HepG2 (cell line): ENCODE results near the gene SSH3. TPM values are rescaled to one million over a fixed set of nuclear protein-coding genes. Genes with fewer than 3 reads are reported as not detected.

Experiments used
- MIER3 ChIP-seq: IDR thresholded peaks from 2 replicates; pipeline ENCODE4 v1.6.1; 2016; ENCODE audit warnings: missing compliant biosample characterization, borderline replicate concordance
- NFKBIZ ChIP-seq: IDR thresholded peaks from 2 replicates; pipeline ENCODE4 v1.6.1; 2018; ENCODE audit warnings: missing genetic modification reagents, missing compliant biosample characterization
- POLR2G ChIP-seq: fragments of 200-400 bp; formaldehyde crosslinking; IDR thresholded peaks from 2 replicates; pipeline ENCODE4 v1.6.1; 2018; ENCODE audit warnings: mild to moderate bottlenecking, low read depth, low read length, moderate library complexity
- RNF2 ChIP-seq: fragments of 450-650 bp; conservative IDR thresholded peaks from 2 replicates; pipeline ENCODE4 v1.6.1; 2016; ENCODE audit warnings: low read depth
- RXRB ChIP-seq: IDR thresholded peaks from 2 replicates; pipeline ENCODE4 v1.6.1; 2016; ENCODE audit warnings: borderline replicate concordance, missing genetic modification reagents, missing compliant biosample characterization
- THAP9 ChIP-seq: sonication (generic); formaldehyde crosslinking; IDR thresholded peaks from 2 replicates; pipeline ENCODE4; 2020; ENCODE audit warnings: missing genetic modification reagents, mild to moderate bottlenecking, borderline replicate concordance
- ZBTB42 ChIP-seq: sonication (generic); formaldehyde crosslinking; IDR thresholded peaks from 2 replicates; pipeline ENCODE4 v1.5.0; 2020; ENCODE audit warnings: mild to moderate bottlenecking, missing genetic modification reagents
- ZIK1 ChIP-seq: sonication (generic); formaldehyde crosslinking; IDR thresholded peaks from 2 replicates; pipeline ENCODE4 v1.5.0; 2020; ENCODE audit warnings: mild to moderate bottlenecking, low read depth, missing genetic modification reagents, borderline replicate concordance
- ZMAT3 ChIP-seq: sonication (generic); formaldehyde crosslinking; conservative IDR thresholded peaks from 2 replicates; pipeline ENCODE4 v1.7.0; 2021; ENCODE audit warnings: missing genetic modification reagents
- ZNF274 ChIP-seq: sonication (generic); formaldehyde crosslinking; IDR thresholded peaks from 2 replicates; pipeline ENCODE4 v1.5.1; 2020; ENCODE audit warnings: mild to moderate bottlenecking, missing genetic modification reagents
- ZNF350 ChIP-seq: sonication (generic); formaldehyde crosslinking; IDR thresholded peaks from 2 replicates; pipeline ENCODE4 v1.4.0; 2020; ENCODE audit warnings: mild to moderate bottlenecking, low read depth, missing genetic modification reagents, borderline replicate concordance
- ZNF567 ChIP-seq: sonication (generic); formaldehyde crosslinking; IDR thresholded peaks from 2 replicates; pipeline ENCODE4 v1.8.1; 2023; ENCODE audit warnings: mild to moderate bottlenecking, missing genetic modification reagents, borderline replicate concordance
- ZNF589 ChIP-seq: sonication (generic); formaldehyde crosslinking; conservative IDR thresholded peaks from 2 replicates; pipeline ENCODE4 v1.8.0; 2022; ENCODE audit warnings: mild to moderate bottlenecking, moderate library complexity, missing genetic modification reagents
- ZNF703 ChIP-seq: sonication (generic); formaldehyde crosslinking; IDR thresholded peaks from 2 replicates; pipeline ENCODE4 v1.5.1; 2020; ENCODE audit warnings: missing genetic modification reagents, mild to moderate bottlenecking, moderate library complexity, borderline replicate concordance
- ZSCAN12 ChIP-seq: sonication (generic); formaldehyde crosslinking; IDR thresholded peaks from 2 replicates; pipeline ENCODE4 v1.9.0; 2021; ENCODE audit warnings: mild to moderate bottlenecking, missing genetic modification reagents
- polyA plus RNA-seq, 8 experiments: library from polyadenylated mRNA; depleted of rRNA in 3 of 8; stranded (reverse) in 7 of 8; unstranded in 1 of 8; fragments of >200 nt; fragmentation: Illumina TruSeq in 4 of 8; extraction: Trizol in 4 of 8; gene quantifications; 2 replicates each; pipeline versions ENCODE4 v1.2.1 to v1.2.3, GENCODE V29; 2011 to 2016; ENCODE audit warnings: low read depth in 4 of 8, missing spikeins in 1 of 8, mixed read lengths in 1 of 8; ENCODE audit not compliant: insufficient read depth in 1 of 8
- total RNA-seq, 5 experiments: library from RNA; depleted of rRNA; stranded (reverse); fragments of >200 nt; fragmentation: Illumina TruSeq; extraction: Trizol; gene quantifications; 2 replicates each; pipeline ENCODE4 v1.2.3, GENCODE V29; 2016; ENCODE audit warnings: low read depth in 1 of 5
- TF ChIP-seq, protein P1 (sequence below): sonication (generic); formaldehyde crosslinking; IDR thresholded peaks from 2 replicates; pipeline ENCODE4 v1.4.0; 2020; ENCODE audit warnings: missing genetic modification reagents
- TF ChIP-seq, protein P2 (sequence below): sonication (generic); formaldehyde crosslinking; IDR thresholded peaks from 2 replicates; pipeline ENCODE4 v1.5.0; 2020; ENCODE audit warnings: missing genetic modification reagents
- TF ChIP-seq, protein P3 (sequence below): IDR thresholded peaks from 2 replicates; pipeline ENCODE4 v1.6.1; 2018; ENCODE audit warnings: missing genetic modification reagents, mild to moderate bottlenecking, missing compliant biosample characterization
- TF ChIP-seq, protein P4 (sequence below): sonication (generic); formaldehyde crosslinking; IDR thresholded peaks from 2 replicates; pipeline ENCODE4 v1.5.1; 2020; ENCODE audit warnings: mild to moderate bottlenecking, missing genetic modification reagents, borderline replicate concordance

SSH3 gene
- total and polyA plus RNA-seq, 2 of the 13 experiments (the other 11 are each of a cell fraction or from before 2014, with no cell fraction given): 12.4 to 18.8 TPM

- TF ChIP-seq, protein P1, sequence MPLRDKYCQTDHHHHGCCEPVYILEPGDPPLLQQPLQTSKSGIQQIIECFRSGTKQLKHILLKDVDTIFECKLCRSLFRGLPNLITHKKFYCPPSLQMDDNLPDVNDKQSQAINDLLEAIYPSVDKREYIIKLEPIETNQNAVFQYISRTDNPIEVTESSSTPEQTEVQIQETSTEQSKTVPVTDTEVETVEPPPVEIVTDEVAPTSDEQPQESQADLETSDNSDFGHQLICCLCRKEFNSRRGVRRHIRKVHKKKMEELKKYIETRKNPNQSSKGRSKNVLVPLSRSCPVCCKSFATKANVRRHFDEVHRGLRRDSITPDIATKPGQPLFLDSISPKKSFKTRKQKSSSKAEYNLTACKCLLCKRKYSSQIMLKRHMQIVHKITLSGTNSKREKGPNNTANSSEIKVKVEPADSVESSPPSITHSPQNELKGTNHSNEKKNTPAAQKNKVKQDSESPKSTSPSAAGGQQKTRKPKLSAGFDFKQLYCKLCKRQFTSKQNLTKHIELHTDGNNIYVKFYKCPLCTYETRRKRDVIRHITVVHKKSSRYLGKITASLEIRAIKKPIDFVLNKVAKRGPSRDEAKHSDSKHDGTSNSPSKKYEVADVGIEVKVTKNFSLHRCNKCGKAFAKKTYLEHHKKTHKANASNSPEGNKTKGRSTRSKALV (CRISPR knock-in tag): peak; percentile 17; the same call in 1 of the 2 replicates
- TF ChIP-seq THAP9 (CRISPR knock-in tag) (peak; percentile 62; the same call in 1 of the 2 replicates), ZSCAN12 (CRISPR knock-in tag) (no peak), ZMAT3 (CRISPR knock-in tag) (no peak), ZNF567 (0 out of 2 replicates have a peak, but pooled peaks have one; percentile 75), MIER3 (CRISPR knock-in tag) (0 out of 2 replicates have a peak, but pooled peaks have one; percentile 13), ZBTB42 (no peak), ZNF350 (CRISPR knock-in tag) (0 out of 2 replicates have a peak, but pooled peaks have one; percentile 40), ZIK1 (CRISPR knock-in tag) (0 out of 2 replicates have a peak, but pooled peaks have one; percentile 26), ZNF589 (CRISPR knock-in tag) (0 out of 2 replicates have a peak, but pooled peaks have one; percentile 38), RNF2 (no peak), ZNF703 (CRISPR knock-in tag) (0 out of 2 replicates have a peak, but pooled peaks have one; percentile 46), RXRB (peak; percentile 52; the same call in 1 of the 2 replicates), NFKBIZ (CRISPR knock-in tag) (no peak), POLR2G (peak; percentile 60; the same call in 1 of the 2 replicates), ZNF274 (0 out of 2 replicates have a peak, but pooled peaks have one; percentile 78)
- TF ChIP-seq, protein P2, sequence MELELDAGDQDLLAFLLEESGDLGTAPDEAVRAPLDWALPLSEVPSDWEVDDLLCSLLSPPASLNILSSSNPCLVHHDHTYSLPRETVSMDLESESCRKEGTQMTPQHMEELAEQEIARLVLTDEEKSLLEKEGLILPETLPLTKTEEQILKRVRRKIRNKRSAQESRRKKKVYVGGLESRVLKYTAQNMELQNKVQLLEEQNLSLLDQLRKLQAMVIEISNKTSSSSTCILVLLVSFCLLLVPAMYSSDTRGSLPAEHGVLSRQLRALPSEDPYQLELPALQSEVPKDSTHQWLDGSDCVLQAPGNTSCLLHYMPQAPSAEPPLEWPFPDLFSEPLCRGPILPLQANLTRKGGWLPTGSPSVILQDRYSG (CRISPR knock-in tag): no peak
- TF ChIP-seq, protein P3, sequence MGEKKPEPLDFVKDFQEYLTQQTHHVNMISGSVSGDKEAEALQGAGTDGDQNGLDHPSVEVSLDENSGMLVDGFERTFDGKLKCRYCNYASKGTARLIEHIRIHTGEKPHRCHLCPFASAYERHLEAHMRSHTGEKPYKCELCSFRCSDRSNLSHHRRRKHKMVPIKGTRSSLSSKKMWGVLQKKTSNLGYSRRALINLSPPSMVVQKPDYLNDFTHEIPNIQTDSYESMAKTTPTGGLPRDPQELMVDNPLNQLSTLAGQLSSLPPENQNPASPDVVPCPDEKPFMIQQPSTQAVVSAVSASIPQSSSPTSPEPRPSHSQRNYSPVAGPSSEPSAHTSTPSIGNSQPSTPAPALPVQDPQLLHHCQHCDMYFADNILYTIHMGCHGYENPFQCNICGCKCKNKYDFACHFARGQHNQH: peak; percentile 13; the same call in 1 of the 2 replicates
- TF ChIP-seq, protein P4, sequence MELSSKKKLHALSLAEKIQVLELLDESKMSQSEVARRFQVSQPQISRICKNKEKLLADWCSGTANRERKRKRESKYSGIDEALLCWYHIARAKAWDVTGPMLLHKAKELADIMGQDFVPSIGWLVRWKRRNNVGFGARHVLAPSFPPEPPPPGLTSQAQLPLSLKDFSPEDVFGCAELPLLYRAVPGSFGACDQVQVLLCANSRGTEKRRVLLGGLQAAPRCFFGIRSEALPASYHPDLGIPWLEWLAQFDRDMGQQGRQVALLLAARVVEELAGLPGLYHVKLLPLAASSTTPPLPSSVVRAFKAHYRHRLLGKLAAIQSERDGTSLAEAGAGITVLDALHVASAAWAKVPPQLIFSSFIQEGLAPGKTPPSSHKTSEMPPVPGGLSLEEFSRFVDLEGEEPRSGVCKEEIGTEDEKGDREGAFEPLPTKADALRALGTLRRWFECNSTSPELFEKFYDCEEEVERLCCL (CRISPR knock-in tag): no peak
Measured at GRCh38 chr11:67267188-67268080, 35.9 kb upstream of the SSH3 start (continued).
